Breast epithelium (tissue), 3 donors: ENCODE data around the gene SLC12A7.

Experiments
- CTCF ChIP-seq, 3 donors: fragments of 450-650 bp; IDR thresholded peaks; one replicate each; pipeline ENCODE4 v1.5.1; 2016 to 2017; ENCODE audit warnings: antibody characterized with exemption in 3 of 3, mild to moderate bottlenecking in 3 of 3, moderate library complexity in 3 of 3
- POLR2A ChIP-seq: fragments of 450-650 bp; IDR thresholded peaks from one replicate; pipeline ENCODE4 v1.6.1; 2016; ENCODE audit warnings: antibody characterized with exemption, mild to moderate bottlenecking, moderate library complexity

- TF ChIP-seq CTCF (IDR thresholded peaks at IDR 0.05) (no peak), POLR2A (no peak)
Observed at GRCh38 chr5:1104327-1105006, 7.4 kb downstream of the SLC12A7 start.
